ENCODE measurements around the gene KAT6B.

The KAT6B gene

DNA sequence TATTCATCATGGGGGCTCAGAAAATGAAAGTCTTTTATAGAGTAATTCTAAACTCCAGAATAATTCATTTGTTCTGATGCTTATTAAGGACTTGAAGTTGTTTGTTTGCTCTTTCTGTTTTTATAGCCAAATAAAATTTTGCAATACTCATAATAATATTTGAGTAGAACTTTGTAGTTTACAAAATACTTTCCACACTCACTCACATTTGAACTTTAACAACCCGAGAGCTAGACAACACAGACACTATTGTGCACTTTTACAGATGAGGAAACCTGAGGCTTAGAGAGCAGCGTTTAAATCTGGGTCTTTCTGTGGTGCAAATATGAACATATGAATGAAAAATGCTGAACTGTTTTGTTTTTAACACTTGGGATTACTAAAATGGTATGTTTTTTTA, 126.8 kb downstream of the KAT6B start:
- no peak for DNase-seq (ENCODE audit: low read depth in 2 of 2)

DNA sequence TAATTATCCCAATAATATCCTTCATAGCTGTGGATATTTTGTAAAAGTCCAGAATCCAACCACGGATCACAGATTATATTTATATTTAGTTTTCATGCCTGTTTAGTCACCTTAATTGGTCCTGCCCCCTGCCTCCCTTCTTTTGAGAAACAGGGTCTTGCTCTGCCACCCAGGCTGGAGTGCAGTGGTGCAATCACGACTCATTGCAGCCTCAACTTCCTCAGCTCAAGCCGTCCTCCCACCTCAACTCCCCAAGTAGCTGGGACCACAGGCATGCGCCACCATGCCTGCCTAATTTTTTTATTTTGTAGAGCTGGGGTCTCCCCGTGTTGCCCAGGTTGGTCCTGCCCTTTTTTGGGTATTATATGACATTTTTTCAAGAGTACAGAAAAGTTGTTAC, 129.4 kb downstream of the KAT6B start:
- no peak for DNase-seq (ENCODE audit: low read depth in 2 of 2)

DNA sequence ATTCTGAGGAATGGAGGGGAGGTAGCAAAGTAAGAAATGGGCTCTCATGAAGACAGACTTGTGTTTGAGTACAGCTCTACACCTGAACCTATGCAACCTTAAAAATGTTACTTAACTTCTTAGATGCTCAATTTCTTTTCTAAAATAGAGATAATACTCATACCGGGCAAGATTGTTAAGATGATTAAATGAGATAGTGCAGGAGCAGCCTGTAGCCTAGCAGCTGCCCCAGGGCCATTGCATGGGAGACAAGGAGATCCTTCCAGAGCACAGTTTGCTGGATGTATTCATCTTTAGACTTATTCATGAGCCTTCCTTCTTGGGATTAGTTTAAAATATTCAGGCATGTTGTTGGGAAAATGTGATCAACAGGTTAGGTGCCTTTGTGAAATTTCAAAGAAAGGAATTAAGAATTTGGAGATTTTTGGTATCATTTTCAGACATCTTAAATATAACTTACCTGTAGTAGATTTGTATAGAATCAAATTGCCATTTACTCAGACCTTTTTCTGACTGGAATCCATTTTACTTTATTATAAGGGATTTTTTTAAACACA, 130.2 kb downstream of the KAT6B start:
- DNase-seq (ENCODE audit: low read depth in 2 of 2), result no peak

DNA sequence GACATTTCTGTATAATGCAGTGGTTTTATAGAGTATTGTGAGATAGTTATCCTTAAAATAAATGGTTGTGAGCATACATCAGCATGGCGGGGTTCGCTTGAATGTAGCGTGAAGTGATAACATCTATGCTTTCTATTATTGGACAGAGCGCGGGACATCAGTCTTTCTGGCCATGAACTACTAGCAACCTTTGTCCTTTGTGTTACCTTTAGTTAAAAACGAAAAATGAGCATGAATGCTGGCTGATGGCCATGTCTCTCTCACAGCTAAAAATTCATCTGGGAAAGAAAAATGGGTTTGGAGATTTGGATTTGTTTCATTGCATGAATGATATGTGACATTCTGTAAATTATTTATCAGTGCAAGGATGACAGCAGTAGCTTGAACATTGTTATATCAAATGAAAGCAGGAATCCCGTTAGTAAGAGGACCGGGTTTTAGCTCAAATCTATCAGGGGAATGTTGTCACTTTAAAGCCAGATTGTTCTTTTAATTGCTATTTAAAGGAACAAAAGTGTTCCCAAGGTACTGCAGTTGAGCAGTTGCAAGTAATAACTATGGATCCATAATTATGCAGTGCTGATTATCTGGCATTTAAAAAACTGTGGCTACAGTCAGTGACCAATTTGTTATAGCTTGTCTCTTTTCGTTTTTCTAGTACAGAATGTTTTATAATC, 131.0 kb downstream of the KAT6B start:
- no peak for DNase-seq (ENCODE audit: low read depth in 2 of 2)

DNA sequence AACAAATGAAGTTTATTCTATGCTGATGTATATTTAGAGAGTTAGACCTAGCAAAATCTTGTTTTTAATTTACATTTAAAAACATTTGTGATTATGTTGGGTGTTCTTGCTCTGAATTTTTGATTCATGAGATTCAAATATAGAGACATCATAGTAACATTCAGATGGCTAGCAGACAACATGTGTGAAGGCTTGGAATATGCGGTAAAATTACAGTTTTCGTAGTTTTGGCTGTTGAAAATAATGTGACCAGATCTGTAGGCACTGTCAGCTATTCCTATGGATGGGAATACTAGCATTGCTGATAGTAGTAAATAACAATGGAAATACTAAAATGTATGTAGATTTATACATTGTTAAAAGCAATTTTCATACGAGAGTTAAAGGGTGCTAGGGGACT, 131.9 kb downstream of the KAT6B start:
- DNase-seq (ENCODE audit: low read depth in 2 of 2), result no peak

DNA sequence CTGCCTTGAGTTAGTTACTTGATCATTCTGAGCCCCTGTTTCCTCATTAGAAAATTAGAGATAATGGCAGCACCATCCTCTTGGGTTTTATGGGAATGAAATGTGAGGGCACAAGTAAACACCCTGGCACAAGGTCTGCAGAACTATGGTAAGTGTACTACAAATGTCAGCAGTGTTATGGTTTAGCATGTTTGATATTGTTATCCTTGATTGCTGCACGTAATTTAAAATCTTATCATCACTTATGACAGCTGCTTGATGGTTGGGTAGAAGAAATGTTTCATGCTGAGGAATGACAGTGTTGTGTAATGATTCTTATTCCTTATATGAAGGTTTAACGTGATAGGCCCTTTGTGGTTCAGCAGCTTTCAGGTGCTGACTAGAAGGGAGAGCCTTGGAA, 134.3 kb downstream of the KAT6B start:
- no peak for DNase-seq (ENCODE audit: low read depth in 2 of 2)

DNA sequence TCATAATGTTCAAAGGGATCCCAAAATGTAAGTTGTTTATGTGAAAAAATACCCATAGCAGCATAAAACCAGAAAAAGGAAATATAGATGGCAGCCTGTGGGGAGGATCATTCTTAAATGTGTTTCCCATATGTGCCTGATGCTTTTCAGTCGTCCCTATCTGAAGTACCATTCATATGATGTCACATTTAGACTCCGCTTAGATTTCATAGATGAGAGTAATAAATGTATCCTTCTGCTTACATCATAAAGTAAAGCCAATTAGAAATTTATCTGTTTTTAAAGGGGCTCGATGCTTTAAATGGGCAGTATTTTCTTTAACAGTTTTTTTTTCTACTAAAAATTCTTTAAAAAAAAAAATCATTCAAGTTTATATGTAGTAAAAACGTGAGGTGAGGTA, 136.1 kb downstream of the KAT6B start:
- DNase-seq (ENCODE audit: low read depth in 2 of 2), result no peak

DNA sequence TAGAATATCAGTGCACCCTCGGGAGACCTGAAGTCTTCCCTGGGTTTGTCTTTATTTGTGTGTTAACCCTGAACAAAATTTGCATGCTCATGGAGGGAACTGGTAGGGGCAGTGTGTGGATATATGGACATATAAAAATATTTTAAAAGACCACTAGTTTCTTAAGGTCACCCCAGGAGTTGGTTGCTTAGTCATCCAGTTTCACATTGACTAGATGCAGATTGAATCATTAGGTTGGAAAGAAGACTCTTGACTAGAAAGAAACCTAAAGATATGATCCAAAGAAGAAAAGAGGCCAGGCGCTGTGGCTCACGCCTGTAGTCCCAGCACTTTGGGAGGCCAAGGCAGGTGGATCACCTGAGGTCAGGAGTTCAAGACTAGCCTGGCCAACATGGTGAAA, 137.1 kb downstream of the KAT6B start:
- no peak for DNase-seq (ENCODE audit: low read depth in 2 of 2)

DNA sequence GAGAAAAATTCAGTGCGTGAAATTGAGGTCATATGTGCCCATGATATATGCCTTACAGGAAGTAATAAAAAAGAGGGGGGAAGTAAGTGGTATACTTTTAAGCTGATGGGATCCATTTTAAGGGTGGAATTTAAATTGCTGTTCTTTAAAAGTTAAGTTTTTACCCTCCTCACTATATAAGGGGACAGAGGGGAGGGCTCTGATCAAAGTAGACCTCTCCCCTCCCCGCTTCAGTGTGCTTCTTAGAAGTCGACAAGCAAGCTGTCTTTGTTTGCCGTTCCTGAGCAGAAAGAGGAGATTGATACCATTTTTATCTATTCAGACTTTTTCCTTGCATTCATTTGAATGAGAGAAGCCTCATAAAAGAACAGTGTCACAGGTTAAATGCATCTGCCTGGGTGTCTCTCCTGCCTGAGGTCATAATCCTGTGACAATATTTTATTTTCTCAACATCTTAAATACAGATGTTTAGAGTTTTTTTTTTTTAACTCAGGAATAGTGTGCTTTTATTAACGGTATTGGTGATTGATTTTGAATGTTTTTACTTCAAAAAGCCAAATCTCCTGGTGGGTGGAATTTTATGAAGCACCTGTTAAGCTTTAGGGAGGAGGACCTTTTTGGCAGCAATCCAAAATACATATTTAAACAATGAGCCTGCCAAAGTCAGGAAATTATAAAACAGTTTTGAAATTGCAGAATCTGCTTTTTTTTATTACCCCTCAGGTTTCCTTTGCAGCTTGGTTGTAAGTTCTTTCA, 141.7 kb downstream of the KAT6B start:
- DNase-seq (ENCODE audit: low read depth in 2 of 2), result no peak

DNA sequence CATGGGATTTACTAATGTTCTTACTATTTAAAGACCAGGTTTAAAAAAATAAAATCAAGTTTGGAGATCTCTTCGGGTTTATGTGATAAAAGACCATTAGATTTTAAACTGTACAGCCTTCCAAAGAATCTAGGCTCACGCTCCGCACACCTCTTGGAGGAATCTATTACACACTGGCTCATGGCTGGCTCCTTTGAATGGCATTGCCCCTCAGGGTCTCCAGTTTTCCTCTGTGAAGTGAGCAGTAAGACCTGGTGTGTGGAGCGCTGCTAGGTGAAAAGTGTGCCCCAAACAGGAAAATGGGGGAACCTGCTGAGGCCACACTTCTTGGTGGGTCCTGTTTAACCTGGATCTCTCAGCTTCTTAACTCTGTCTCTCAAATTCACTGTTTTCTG, 142.3 kb downstream of the KAT6B start:
- no peak for DNase-seq (ENCODE audit: low read depth in 2 of 2)

DNA sequence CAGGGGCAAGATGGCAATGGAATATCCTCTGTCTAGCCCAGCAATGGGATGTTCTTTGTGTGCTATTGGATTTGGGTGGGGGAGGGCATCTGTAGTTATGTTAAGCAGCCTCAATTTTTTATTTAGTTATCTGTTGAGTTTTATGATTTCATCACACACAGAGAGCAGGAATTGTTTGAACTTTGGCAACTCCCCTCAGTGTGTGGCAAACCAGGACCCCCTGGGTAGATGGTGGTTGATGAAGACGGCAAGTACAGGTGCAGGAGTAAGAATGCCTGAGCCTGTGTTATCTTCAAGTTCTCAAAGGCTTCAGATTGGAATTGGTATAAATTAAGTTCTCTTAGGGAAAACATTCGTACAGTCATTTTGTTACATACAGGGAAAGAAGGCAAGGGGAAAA, 142.7 kb downstream of the KAT6B start:
- DNase-seq (ENCODE audit: low read depth in 2 of 2), result no peak

DNA sequence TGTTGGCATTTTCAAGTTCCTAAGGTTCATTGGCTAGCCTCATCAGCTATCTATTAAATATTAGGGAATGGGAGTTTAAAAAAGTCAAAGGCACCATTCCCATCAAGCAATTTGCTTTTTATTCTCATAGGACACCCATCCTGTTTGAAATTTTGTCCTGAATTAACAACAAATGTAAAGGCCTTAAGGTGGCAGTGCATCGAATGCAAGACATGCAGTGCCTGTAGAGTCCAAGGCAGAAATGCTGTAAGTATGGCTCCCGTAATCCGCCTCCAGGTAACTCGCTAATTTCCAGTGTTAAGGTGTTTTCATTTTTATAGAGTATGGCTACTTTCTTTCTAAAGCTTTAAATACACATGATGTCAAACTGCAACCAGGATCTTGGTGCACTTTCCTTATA, 143.1 kb downstream of the KAT6B start:
- no peak for DNase-seq (ENCODE audit: low read depth in 2 of 2)

DNA sequence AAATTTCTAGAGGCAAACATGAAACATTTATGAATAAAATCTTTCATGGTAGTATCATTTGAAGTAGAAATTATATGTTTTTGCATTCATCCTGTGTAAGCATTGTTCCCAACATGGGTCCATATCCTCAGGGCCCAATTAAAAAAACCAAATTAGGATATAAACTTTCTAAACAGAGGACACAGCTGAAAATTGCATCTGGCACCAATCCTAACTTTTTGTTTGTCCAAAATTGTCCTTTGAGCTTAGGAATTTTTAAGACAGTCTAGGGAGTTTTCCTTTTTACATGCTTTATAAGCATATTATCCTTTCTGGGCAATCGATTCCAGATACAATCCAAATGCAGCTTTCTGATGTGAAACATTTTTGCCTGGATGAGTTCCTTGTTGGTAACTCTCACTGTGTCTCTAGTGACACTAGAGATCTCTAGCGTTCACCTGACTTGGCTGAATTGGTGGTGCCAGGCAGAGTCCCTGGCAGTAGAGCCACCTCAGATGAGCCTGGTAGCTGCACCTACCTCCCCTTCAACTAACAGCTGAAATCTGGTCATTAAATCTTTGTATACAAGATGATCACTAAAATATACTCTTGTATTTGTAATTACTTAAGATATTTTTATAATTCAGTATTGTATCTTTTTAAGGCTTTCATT, 147.5 kb downstream of the KAT6B start:
- no peak for DNase-seq (ENCODE audit: low read depth in 2 of 2)

DNA sequence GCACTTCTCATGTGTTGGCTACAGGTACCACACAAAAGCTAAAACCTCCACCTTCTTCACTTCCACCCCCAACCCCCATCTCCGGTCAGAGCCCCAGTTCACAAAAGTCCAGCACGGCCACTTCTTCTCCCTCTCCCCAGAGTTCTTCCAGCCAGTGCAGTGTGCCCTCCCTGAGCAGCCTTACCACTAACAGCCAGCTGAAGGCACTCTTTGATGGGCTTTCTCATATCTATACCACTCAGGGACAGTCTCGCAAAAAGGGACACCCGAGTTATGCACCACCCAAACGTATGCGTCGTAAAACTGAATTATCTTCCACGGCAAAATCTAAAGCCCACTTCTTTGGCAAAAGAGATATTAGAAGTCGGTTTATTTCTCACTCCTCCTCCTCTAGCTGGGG, 149.4 kb downstream of the KAT6B start:
- DNase-seq (ENCODE audit: low read depth in 2 of 2), result no peak

DNA sequence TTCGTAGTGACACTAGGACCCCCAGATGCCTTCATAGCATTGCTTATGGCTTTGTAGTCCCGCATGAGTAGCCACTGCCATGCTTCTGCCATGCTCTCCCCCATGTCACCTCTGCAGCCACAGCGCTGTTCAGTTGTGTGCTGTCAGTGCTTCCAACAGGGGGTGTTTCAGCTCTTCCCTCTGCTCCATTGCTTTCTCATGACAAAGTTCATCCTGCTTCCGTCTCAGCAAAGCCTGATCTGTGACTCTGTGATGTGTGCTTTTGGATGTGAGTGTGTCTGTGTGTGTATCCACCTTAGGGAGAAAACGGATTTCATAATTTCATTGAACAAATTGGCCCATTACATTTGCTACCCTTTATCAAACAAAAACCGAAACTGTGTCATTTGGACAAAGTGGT, 150.2 kb downstream of the KAT6B start:
- no peak for DNase-seq (ENCODE audit: low read depth in 2 of 2)

DNA sequence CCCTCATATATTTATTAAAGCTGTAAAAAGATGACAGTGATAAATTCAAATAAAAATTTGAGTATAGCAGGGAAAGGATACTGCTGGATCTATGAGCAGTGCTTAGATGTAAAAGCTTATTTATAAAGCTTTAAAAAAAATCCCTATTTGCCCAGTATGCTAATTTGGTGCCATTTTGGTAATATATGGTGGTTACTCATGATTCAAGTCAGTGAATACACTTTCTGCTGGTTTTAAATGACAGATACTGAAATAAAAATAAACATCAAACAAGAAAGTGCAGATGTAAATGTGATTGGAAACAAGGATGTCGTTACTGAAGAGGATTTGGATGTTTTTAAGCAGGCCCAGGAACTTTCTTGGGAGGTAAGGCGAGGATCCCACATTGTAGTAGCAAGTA, 150.7 kb downstream of the KAT6B start:
- no peak for DNase-seq (ENCODE audit: low read depth in 2 of 2)

DNA sequence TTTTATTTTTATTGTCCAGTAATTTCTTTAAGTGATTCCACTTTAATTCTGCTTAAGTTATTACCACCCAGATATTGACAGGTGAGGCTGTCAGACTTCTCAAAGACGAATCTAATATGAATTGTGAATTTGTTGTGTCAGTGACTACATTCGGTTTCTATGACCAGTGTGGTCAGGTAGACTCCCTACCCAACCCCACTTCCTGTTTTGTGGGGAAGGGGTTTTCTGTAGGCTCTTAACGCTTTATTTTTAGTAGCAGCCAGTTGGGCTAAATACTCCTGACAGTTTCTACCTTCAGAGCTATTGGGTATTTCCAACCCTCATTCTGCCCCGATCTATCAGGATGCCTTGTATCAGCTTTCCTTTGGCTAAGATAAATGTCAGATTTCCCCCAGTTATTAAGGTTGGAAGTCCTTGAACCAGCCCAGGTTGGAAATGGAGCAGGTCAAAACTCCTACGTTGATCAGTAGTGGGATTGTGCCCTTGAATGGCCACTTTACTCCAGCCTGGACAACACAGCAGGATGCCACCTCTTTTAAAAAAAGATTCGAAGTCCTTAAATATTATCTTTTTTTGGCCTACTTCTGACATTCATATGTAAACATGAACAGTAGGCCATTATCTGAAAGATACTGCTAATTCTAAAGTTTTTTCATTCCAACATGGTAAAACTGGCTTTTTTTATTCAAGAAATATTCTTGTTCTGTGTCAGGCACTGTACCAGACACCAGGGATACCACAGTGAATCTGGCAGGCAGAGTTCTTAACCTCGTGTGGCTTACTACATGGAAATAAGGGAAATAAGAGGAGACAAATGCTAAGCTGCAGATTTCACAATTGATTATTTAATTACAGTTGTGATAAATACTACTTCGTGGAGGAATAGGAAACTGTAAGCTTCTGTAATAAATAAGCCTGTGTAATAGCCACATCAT, 151.8 kb downstream of the KAT6B start:
- DNase-seq (ENCODE audit: low read depth in 2 of 2), result no peak

DNA sequence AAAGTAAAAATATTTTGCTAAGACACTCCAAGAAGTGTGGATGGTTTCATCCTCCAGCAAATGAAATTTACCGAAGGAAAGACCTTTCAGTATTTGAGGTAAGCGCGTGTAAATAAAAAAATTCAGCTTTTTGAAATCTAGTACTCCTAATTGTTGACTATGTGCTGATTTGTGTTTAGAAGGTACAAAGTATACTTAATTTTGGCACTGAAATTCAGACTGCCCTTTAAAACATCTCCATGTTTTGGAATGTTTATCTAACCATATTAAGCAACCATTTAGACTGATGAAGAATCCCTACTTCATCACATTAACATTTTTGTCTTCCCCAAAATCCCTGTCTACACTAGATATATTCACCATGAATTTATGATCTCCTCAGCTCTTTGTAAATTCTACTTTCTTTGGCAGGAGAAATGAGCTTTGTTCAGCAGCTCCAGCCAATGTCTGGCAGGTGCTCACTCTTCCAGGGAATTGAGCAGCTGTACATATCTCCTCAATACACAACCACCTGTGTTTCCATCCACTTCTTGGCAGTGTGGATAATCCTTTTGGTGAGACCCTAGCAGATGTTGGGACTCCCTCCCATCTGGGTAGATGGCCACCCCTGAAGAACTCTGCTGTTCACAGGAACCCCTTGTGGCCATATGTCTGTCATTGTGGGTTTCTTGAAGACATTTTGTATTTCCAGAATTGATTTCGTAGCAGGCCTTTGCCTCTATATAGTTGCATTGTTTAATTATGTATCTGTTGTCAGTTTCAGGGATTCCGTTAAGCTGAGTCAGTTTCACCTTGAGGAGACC, 155.6 kb downstream of the KAT6B start:
- DNase-seq (ENCODE audit: low read depth in 2 of 2), result no peak

DNA sequence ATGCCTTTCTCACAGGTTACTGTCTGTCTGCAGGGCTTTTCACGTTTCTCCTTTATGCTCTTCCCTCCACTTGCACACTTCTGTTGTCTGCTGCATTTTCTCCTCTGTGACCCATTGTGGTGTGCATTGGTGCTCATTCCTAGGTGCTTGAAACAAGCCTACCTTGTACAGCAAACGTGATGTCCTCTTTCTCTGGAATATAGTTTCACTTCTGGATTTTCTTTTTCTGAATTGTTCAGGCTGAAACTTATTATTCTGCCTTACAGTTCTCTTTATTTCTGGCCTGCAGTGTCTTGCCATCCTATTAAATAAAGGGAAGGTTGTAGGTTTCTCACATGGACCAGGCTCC, 156.2 kb downstream of the KAT6B start:
- no peak for DNase-seq (ENCODE audit: low read depth in 2 of 2)

DNA sequence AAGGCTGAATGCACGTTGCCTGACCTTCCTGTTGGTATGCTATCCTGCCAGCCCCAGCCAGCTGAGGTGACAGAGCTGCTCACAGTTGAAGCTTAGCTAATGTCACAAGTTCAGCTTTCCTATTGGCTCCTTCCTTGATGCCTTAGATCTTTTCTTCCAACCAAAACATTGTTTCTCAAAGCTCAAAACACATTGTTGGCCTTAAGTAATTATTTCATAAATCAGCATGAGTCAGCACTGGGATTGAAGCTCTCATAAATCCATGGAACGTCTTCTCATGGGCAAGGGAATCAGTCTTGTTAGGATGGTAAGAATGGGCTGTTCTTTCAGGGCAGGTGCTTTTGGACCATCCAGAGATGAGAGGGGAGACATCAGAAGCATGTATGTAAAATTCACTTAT, 157.0 kb downstream of the KAT6B start:
- DNase-seq (ENCODE audit: low read depth in 2 of 2), result no peak

Measured in stimulated activated CD4-positive, alpha-beta T cell treated with anti-CD3 and anti-CD28 coated beads, Interleukin-1b, Interleukin-23, amount 100 ng/mL, for 4 hours (primary cell).